HG02759 (cell line): ENCODE measurements around the gene FAM167B.
A peak's percentile ranks its signal among the peaks of the same experiment; 100 is the strongest.
"Not testable (repeated sequence)": the region's sequence is repeated elsewhere in the genome, so short reads cannot be mapped to it uniquely, and the experiment has no call there.

Experiments used
- ATAC-seq: cut with Tn5 transposase; IDR thresholded peaks from one replicate; pipeline ENCODE4 v1.9.1; 2021; ENCODE audit warnings: mild to moderate bottlenecking, moderate library complexity; ENCODE audit not compliant: unreplicated experiment

FAM167B gene

DNA sequence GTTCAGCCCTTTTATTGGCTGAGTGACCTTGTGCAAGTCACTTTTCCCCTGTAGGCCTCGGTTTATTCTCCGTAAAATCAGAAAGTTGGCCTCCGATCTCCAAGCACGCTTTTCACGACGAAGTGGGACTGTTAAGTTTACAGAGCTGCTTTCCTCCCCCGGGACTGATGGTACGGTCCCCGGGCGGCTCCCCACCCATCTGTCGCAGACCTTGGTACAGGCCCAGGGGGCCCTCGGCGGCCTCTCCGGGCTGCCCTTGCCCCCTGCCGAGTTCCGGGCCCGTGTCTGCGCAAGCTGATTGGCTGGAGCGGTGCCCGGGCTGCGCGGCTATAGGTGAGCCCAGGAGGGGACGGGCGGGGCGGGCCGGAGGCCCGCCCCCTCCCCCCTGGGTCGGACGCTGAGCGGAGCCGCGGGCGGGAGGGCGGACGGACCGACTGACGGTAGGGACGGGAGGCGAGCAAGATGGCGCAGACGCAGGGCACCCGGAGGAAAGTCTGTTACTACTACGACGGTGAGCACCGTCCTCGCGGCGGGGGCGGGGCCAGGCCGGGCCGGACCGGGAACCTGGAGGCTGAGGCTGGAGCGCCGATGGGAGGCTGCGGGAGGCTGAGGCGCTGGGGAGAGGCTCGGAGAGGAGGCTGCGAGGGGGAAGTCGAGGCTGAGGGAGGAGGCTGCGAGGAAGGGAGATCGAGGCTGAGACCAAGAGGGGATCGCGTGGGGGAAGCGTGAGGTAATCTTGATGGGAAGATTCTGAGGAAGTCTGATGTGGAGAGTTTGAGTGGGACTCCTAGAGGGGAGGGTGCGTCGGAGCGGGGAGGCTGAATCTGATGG lies 44.9 kb downstream of the FAM167B start, which contains the start of gene HDAC1:
Gene HDAC1 (plus strand): TSS at position 376 of the 831 bp plus-strand sequence. CDS start 87 bp downstream, at position 463.
- ATAC-seq, result peak; percentile 98

- ATAC-seq, result not testable (repeated sequence)
Observed at GRCh38 chr1:32298211-32298610, 51.2 kb downstream of the FAM167B start.
